T47D (cell line): ENCODE measurements around the gene OSBPL8.

Source experiments
- DNase-seq, 2 experiments: peaks; one replicate each; pipeline versions ENCODE4 v3.0.0 to v3.0.0-alpha.2; 2011 to 2012; ENCODE audit warnings: low read depth in 1 of 2, low spot score in 1 of 2
- JUND ChIP-seq: IDR thresholded peaks from 2 replicates; pipeline ENCODE4 v1.6.1; 2012; ENCODE audit warnings: low read depth
- in situ Hi-C: cut with HindIII; loops from 2 replicates; pipeline ENCODE4 v1.10.0; 2016; ENCODE audit warnings: low sequenced_read_pairs, low pct_unique_long_range_greater_than_20kb

Gene OSBPL8, protein sequence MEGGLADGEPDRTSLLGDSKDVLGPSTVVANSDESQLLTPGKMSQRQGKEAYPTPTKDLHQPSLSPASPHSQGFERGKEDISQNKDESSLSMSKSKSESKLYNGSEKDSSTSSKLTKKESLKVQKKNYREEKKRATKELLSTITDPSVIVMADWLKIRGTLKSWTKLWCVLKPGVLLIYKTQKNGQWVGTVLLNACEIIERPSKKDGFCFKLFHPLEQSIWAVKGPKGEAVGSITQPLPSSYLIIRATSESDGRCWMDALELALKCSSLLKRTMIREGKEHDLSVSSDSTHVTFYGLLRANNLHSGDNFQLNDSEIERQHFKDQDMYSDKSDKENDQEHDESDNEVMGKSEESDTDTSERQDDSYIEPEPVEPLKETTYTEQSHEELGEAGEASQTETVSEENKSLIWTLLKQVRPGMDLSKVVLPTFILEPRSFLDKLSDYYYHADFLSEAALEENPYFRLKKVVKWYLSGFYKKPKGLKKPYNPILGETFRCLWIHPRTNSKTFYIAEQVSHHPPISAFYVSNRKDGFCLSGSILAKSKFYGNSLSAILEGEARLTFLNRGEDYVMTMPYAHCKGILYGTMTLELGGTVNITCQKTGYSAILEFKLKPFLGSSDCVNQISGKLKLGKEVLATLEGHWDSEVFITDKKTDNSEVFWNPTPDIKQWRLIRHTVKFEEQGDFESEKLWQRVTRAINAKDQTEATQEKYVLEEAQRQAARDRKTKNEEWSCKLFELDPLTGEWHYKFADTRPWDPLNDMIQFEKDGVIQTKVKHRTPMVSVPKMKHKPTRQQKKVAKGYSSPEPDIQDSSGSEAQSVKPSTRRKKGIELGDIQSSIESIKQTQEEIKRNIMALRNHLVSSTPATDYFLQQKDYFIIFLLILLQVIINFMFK

DNA sequence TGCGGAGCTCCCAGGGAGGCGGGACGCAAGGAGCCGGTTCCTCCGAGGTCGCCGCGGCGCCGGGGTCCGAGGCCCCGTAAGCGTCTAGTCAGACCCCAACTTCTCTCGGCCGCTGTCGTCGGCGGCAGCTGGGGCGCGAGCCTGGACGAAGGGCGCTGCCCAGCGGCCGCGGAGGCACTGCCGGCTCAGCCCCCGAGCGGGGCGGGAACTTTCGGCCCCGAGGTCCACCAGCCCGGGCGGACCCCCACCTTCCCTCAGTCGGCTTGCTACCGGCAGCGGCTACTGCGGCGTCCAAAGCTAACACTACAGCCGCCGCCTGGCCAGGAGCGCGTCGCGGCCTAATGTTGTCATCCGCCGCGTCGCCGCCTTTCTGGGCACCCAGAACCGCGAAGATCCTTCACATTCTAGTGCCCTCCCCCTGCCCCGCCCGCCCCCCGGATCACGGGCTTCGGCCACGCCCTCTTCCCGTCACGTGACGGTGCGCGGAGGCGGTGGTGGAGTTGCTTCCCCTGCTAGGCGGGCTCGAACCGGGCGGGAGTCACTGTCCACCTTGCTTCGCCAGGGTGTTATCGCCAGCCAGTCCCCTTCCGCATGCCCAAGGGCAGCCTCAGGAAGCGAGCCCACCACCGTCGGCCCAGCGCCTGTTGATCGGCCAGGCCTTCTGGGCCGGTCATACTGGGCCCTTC is at the start of gene OSBPL8:
Gene OSBPL8 (minus strand): TSS at position 372 of the 686 bp plus-strand sequence. CDS start 72,220 bp downstream, outside the sequence.
- TF ChIP-seq JUND: no peak
- DNase-seq: peak; percentile 73 to 92
- in situ Hi-C loops: no loop called here

DNA sequence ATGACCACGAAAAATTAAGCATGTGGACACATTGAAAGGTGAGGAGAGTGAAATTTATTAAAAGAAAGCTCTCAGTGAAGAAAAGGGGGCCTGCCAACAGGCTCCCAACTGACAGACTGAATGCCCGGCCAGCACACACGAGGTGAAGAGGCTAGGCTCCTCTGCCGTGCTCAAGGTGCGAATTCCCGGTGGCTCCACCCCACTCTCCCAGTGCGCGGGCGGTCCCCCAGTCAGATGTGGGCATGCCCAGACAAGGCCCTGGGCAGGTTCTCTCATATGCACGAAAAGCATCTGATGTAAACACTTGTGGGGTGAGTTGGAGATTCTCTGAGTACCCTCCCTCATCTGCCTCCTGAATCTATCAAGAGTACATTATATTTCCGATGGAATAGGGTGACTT is 48.5 kb upstream of the OSBPL8 start:
- no peak for TF ChIP-seq JUND
- in situ Hi-C loops: no loop called here
- no peak for DNase-seq

DNA sequence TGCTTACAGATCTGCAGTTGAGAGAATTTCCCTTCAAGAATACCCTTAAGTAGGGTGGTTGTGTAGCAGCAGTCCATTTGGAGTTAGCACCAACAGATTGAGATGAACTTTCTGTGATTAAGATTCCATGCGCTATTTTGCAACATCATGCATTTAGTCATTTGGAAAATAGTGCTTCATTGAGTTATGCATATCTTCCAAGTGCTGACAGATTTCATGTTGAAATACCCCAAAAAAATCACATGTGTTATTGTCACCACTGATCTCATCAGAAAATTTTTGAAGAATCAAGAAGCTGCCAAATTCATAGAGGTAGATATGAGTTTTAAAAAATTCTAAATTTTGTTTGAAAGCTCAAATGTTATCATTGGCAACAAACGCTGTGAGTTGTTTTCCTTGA is 35.5 kb upstream of the OSBPL8 start:
- no peak for DNase-seq
- in situ Hi-C loops: no loop called here
- no peak for TF ChIP-seq JUND

DNA sequence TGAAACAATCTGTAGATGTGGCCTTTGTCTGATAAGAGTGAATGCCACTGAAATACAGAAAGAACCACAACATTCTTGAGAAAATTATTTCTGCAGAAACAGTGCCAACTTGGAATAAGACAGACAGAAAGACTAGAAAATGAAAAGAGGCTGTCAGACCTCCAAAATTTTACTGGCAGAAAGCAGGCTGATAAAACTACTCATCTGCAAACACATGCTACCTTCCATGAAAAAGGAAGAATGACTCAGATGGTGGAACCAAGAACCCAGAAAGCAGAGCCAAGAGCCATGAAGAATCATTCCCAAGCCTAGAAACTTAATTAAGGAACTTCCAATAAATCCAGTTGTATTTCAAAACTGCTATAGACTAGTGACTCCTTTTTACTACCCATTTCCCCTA is 31.9 kb upstream of the OSBPL8 start:
- in situ Hi-C loops: no loop called here
- no peak for DNase-seq
- TF ChIP-seq JUND: no peak

DNA sequence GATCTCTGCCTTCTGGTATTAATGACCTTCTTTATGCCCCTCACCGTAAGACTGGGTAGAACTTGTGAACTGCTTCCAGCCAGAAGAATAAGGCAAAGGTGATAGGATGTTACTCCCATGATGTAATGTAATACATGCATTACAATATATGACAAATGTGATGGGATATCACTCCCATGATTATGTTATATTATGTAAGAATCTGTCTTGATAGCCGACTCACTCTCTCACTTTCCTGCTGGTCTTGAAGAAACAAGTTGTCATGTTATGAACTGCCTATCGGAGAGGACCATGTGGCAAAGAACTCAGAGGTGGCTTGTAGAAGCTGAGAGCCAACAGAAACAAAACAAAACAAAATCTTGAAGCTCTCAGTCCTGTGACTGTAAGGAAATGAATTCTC is 30.6 kb upstream of the OSBPL8 start:
- no peak for DNase-seq
- in situ Hi-C loops: no loop called here
- no peak for TF ChIP-seq JUND

DNA sequence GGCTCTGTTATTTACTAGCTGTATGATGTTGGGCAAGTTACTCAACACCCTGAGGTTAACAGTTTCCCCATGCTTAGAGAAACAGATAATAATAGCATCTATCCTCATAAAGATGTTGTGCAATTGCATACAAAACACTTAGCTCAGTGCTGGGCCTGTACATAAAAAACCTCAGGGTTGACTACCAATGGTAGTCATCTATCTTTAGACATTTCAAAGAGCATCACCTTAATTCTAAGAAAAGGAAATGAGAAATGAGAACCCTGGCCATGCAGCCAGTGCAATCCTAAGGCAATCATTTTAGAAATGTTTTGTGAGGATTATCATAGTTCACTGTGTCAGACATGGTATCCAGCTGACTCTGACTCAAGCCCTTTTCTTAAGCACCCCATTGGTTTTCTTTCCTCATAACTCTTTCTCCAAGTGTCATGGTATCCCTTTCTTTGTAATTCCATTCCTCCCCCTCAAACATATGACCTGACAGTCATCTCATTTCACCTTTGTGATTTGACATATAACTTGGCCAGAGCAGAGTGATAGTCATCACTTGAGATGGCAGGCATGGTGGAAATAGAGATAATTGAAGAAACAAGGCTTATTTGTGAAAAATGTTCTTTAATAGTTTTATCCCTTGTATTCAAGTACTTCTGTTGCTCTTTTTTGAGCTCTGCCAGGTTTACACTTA is 29.5 kb upstream of the OSBPL8 start:
- in situ Hi-C loops: no loop called here
- no peak for DNase-seq
- TF ChIP-seq JUND: no peak

DNA sequence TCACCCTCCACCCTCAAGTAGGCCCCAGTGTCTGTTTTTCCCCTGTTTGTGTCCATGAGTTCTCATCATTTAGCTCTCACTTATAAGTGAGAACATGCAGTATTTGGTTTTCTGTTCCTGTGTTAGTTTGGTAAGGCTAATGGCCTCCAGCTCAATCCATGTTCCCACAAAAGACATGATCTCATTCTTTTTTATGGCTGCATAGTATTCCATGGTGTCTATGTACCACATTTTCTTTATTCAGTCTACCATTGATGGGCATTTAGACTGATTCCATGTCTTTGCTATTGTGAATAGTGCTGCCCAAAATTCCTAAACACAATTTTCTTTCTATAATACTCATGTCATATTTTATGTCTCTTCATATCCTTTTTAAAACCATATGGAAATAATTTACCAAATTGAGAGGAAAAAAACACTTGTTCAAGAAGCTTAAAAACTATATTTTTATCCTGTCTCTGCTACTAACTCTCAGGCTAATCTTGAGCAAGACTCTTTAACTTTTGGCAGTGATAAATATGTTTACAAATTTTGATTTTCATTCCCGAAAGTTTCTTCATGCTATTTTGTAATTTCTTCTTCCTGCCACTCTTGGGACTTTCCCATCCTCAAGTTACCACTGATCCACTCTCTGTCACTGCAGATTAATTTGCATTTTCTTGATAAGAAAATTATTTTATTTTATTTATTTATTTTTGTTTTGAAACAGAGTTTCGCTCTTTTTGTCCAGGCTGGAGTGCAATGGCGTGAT is 28.0 kb upstream of the OSBPL8 start:
- in situ Hi-C loops: no loop called here
- DNase-seq: no peak
- TF ChIP-seq JUND: no peak

DNA sequence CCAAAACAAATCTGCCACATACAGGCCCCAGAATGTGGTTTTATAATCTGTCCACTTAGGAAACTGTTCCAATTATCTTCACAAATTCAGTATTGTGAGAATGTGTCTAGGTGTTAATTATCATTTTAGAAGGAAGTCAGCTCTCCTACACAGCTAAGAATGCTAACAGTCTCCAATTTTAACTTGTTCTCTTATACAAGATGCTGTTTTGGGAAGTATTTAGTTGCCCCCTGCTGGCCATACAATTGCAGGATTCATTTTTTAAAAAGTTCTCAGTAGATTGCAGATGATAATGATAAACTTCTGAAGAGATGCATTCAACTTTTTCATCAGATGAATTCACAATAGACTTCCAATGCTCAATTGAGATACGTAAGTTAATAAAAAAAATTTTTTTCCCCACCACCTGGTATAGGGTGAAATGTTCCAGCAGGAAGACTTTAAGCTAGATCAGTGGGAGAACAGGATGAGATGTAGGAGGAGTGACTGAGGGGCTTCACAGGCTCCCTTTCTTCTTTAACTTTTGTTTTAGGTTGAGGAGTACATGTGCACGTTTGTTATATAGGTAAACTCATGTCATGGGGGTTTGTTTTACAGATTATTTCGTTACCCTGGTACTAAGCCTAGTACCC is 27.3 kb upstream of the OSBPL8 start:
- in situ Hi-C loops: no loop called here
- no peak for TF ChIP-seq JUND
- DNase-seq: peak in 1 of 2 experiments; percentile 66

DNA sequence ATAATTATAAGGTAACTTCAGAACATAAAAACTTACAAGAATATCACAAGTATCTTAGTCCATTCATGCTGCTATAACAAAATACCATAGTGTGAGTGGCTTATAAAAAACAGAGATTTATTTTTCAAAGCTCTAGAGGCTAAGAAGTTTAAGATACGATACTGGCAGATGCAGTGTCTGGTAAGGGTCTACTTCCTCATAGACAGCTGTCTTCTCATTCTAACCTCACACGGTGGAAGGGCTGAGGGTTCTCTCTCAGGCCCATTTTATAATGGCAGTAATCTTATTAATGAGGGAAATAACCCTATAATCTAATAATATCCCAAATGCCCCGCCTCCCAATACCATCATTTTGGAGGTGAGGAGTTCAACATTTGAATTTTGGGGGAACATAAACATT is 23.7 kb upstream of the OSBPL8 start:
- no peak for DNase-seq
- in situ Hi-C loops: no loop called here

DNA sequence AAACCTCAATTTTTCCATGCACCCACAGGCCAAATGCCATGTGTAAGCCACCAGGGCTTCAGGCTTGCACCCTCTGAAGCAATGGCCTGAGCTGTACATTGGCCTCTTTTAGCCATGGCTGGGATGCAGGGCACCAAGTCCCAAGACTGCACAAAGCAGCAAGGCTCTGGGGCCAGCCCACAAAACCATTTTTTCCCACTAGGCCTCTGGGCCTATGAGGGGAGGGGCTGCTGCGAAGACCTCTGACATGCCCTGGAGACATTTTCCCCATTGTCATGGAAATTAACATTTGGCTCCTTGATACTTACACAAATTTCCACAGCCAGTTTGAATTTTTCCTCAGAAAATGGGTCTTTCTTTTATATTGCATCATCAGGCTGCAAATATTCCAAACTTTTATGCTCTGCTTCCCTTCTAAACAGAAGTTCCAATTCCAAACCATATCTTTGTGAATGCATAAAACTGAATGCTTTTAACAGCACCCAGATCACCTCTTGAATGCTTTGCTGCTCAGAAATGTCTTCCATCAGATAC is 14.3 kb upstream of the OSBPL8 start:
- TF ChIP-seq JUND: no peak
- no peak for DNase-seq
- in situ Hi-C loops: no loop called here

More for the DNA sequence above, 23.7 kb upstream of the OSBPL8 start:
- TF ChIP-seq JUND: no peak

DNA sequence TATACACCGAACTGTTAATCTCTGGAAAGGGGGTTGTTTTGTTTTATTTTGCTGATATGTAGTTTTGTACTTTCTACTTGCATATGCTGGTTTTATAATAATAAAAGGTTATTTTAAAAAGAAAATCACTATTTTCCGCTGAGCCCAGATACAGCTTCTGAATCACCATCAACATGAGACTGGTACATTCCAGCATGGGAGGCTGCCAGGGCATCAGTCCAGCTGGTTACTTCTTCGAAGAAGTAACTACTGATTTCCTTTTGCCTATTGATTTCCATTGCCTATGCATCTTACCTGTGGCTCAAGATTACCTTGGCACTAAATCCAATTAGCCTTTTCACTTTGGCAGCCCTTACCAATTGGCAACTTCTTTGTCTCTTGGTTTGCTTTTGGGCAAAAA is 11.7 kb upstream of the OSBPL8 start:
- no peak for DNase-seq
- in situ Hi-C loops: no loop called here
- TF ChIP-seq JUND: no peak
